ENCODE results near the gene SPECC1. TPM values are rescaled to one million over a fixed set of nuclear protein-coding genes. Genes with fewer than 3 reads are reported as not detected.

The SPECC1 gene
- total RNA-seq, 1 donor from 2014 or later = 38.0 TPM

- Mint-ChIP-seq H3K27ac (no peak overlapping the region), H3K36me3 (no peaks in the 10 kb centered on the region), H3K4me1 (ENCODE audit: unreplicated experiment) (peaks cover 9% of the 10 kb centered on the region), H3K4me3 (no peak overlapping the region), H3K27me3 (peaks cover 11% of the 10 kb centered on the region), H3K9me3 (no peaks in the 10 kb centered on the region)
- no peak for DNase-seq (ENCODE audit: extremely low spot score, unreplicated experiment)
- TF ChIP-seq, protein P1, sequence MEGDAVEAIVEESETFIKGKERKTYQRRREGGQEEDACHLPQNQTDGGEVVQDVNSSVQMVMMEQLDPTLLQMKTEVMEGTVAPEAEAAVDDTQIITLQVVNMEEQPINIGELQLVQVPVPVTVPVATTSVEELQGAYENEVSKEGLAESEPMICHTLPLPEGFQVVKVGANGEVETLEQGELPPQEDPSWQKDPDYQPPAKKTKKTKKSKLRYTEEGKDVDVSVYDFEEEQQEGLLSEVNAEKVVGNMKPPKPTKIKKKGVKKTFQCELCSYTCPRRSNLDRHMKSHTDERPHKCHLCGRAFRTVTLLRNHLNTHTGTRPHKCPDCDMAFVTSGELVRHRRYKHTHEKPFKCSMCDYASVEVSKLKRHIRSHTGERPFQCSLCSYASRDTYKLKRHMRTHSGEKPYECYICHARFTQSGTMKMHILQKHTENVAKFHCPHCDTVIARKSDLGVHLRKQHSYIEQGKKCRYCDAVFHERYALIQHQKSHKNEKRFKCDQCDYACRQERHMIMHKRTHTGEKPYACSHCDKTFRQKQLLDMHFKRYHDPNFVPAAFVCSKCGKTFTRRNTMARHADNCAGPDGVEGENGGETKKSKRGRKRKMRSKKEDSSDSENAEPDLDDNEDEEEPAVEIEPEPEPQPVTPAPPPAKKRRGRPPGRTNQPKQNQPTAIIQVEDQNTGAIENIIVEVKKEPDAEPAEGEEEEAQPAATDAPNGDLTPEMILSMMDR (conservative IDR thresholded peaks at IDR 0.05) = no peak
Measured at GRCh38 chr17:20068445-20068844, 59.3 kb downstream of the SPECC1 start.

GRCh38 chr17:20071824-20072691, 62.9 kb downstream of the SPECC1 start:
- peaks cover 20% of the 10 kb centered on the region for H3K4me1 Mint-ChIP-seq (ENCODE audit: unreplicated experiment)
- no peaks in the 10 kb centered on the region for H3K9me3 Mint-ChIP-seq
- no peaks in the 10 kb centered on the region for H3K36me3 Mint-ChIP-seq
- no peak overlapping the region for H3K4me3 Mint-ChIP-seq
- DNase-seq (ENCODE audit: extremely low spot score, unreplicated experiment) = no peak
- peaks cover 11% of the 10 kb centered on the region for H3K27me3 Mint-ChIP-seq
- TF ChIP-seq, protein P1 (conservative IDR thresholded peaks at IDR 0.05) = no peak
- no peak overlapping the region for H3K27ac Mint-ChIP-seq

GRCh38 chr17:20072692-20072992, 63.5 kb downstream of the SPECC1 start:
- peaks cover 20% of the 10 kb centered on the region for H3K4me1 Mint-ChIP-seq (ENCODE audit: unreplicated experiment)
- DNase-seq (ENCODE audit: extremely low spot score, unreplicated experiment) = no peak
- H3K36me3 Mint-ChIP-seq = no peaks in the 10 kb centered on the region
- no peak overlapping the region for H3K4me3 Mint-ChIP-seq
- peaks cover 11% of the 10 kb centered on the region for H3K27me3 Mint-ChIP-seq
- TF ChIP-seq, protein P1 (conservative IDR thresholded peaks at IDR 0.05) = no peak
- H3K9me3 Mint-ChIP-seq = no peaks in the 10 kb centered on the region
- H3K27ac Mint-ChIP-seq = no peak overlapping the region

GRCh38 chr17:20073055-20073979, 64.2 kb downstream of the SPECC1 start:
- TF ChIP-seq, protein P1 (conservative IDR thresholded peaks at IDR 0.05) = no peak
- Mint-ChIP-seq H3K4me3 (no peak overlapping the region), H3K27me3 (peaks cover 13% of the 10 kb centered on the region), H3K9me3 (no peaks in the 10 kb centered on the region), H3K27ac (no peak overlapping the region), H3K4me1 (ENCODE audit: unreplicated experiment) (peaks cover 20% of the 10 kb centered on the region), H3K36me3 (no peaks in the 10 kb centered on the region)
- no peak for DNase-seq (ENCODE audit: extremely low spot score, unreplicated experiment)

- Mint-ChIP-seq H3K27me3 (peaks cover 10% of the 10 kb centered on the region), H3K27ac (no peak overlapping the region), H3K4me3 (no peak overlapping the region), H3K36me3 (no peaks in the 10 kb centered on the region), H3K9me3 (no peaks in the 10 kb centered on the region), H3K4me1 (ENCODE audit: unreplicated experiment) (peaks cover 20% of the 10 kb centered on the region)
- TF ChIP-seq, protein P1 (conservative IDR thresholded peaks at IDR 0.05) = no peak
- no peak for DNase-seq (ENCODE audit: extremely low spot score, unreplicated experiment)
Measured at GRCh38 chr17:20074001-20074400, 64.8 kb downstream of the SPECC1 start.
